ENCODE data around the gene WDR43.

DNA sequence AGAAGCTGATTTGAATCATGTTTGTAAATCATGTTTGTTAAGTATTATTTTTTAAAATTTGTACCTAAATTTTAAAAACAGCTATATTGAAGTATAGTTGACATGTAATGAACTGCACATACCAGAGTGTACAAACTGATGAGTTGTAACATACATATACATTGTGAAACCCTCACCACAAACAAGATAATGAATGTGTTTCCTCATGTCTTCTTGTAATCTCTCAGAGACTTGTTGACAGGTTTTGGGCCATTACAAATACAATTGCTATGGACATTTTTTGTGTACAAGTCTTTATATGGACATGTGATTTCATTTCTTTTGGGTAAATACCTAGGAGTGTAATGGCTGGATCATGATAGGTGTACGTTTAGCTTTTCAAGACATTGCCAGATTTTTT, 21.5 kb downstream of the WDR43 start:
- no peak for TF ChIP-seq POLR2A (IDR thresholded peaks at IDR 0.05)
- TF ChIP-seq POLR2AphosphoS5 (IDR thresholded peaks at IDR 0.05; ENCODE audit: insufficient read depth in 1 of 2, low read depth in 1 of 2), result no peak

Measured in vagina (tissue), 2 donors.